Neutrophil (primary cell): ENCODE measurements around the gene RIPOR2.
"Not testable (repeated sequence)": the region's sequence is repeated elsewhere in the genome, so short reads cannot be mapped to it uniquely, and the experiment has no call there.

ENCODE experiments used
- H3K27ac ChIP-seq: fragments of 200-600 bp; sonication (generic); 2 replicates; pipeline ENCODE4 v1.5.1; 2016; ENCODE audit warnings: mild to moderate bottlenecking, moderate library complexity
- H3K27me3 ChIP-seq: fragments of 200-600 bp; sonication (generic); 2 replicates; pipeline ENCODE4 v1.6.0; 2016; ENCODE audit warnings: mild to moderate bottlenecking
- H3K36me3 ChIP-seq: fragments of 200-600 bp; sonication (generic); 2 replicates; pipeline ENCODE4 v1.5.1; 2017
- H3K4me1 ChIP-seq, 2 experiments: fragments of 200-600 bp in 1 of 2; sonication (generic) in 1 of 2; 1 replicate in 1 of 2; 2 replicates in 1 of 2; pipeline versions ENCODE4 v1.5.1 to v1.6.1; 2013 to 2016; ENCODE audit warnings: low read depth in 1 of 2, low read length in 1 of 2, mild to moderate bottlenecking in 1 of 2, moderate library complexity in 1 of 2; ENCODE audit not compliant: control insufficient read depth in 1 of 2, insufficient read depth in 1 of 2
- H3K4me3 ChIP-seq, 2 experiments: fragments of 200-600 bp in 1 of 2; sonication (generic) in 1 of 2; 1 replicate in 1 of 2; 2 replicates in 1 of 2; pipeline ENCODE4 v1.5.1; 2013 to 2016; ENCODE audit warnings: low read depth in 1 of 2, low read length in 1 of 2, mild to moderate bottlenecking in 1 of 2, moderate library complexity in 1 of 2
- H3K9me3 ChIP-seq: fragments of 200-600 bp; sonication (generic); 2 replicates; pipeline ENCODE4 v1.5.1; 2016
- CTCF ChIP-seq: fragments of 200-600 bp; sonication (generic); IDR thresholded peaks from 2 replicates; pipeline ENCODE4 v1.5.1; 2016; ENCODE audit warnings: antibody characterized with exemption

RIPOR2 gene

GRCh38 chr6:24927985-24928745 lies 7.6 kb downstream of the RIPOR2 start:
- peak overlapping the region; percentile 94 for H3K27ac ChIP-seq
- no peaks in the 10 kb centered on the region for H3K27me3 ChIP-seq
- H3K4me1 ChIP-seq: peaks cover 88 to 98% of the 10 kb centered on the region in 2 experiments
- no peak for TF ChIP-seq CTCF
- H3K4me3 ChIP-seq: peak overlapping the region in 1 of 2 experiments; percentile 83
- H3K36me3 ChIP-seq: peaks cover 85% of the 10 kb centered on the region
- H3K9me3 ChIP-seq: no peaks in the 10 kb centered on the region

DNA sequence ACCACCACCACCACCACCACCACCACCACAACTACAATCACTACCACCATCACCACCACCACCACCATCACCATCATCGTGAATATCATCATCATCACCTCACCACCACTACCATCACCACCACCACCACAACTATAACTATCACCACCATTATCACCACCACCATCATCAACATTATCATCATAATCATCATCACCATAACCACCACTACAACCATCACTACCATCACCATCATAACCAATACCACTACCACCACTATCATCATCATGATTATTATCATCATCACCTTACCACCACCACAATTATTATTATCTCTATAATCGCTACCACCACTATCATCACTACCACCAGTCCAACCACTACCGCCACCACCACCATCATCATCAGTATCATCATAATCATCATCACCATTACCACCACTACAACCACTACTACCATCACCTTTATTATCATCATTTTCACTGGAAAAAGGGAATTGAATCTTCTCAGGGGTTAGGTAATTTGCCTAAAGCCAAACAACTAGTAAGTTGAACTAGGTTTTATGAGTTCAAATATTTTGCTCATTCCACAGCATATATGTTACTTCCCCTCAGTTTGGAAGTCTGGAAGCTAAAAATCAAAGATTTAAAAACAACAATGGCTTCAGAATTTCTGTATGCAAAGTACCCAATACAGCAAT lies 8.3 kb downstream of the RIPOR2 start:
- Histone ChIP-seq H3K27me3 (no peaks in the 10 kb centered on the region), H3K27ac (peak overlapping the region; percentile 94), H3K9me3 (no peaks in the 10 kb centered on the region), H3K4me3 (peak overlapping the region; percentile 12 to 83), H3K36me3 (peaks cover 85% of the 10 kb centered on the region), H3K4me1 (peaks cover 96 to 98% of the 10 kb centered on the region in 2 experiments)
- no peak for TF ChIP-seq CTCF

DNA sequence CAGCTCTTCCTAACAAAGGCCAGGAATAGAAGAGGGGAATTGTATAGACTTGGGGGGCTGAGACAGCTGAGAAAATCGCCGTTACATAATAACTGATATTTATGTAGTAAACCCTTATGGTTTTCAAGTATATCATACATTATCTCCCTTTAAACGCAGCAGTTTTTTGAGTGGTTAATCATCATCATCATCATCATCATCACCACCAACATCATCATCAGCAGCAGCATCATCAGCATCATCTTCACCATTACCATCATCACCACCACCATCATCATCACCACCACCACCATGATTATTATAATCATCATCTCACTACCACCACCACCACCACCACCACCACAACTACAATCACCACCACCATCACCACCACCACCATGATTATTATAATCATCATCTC lies 9.1 kb downstream of the RIPOR2 start:
- peak overlapping the region; percentile 86 for H3K27ac ChIP-seq
- H3K27me3 ChIP-seq, H3K9me3 ChIP-seq: not testable (repeated sequence)
- peaks cover 85% of the 10 kb centered on the region for H3K36me3 ChIP-seq
- H3K4me1 ChIP-seq: peaks cover 97 to 98% of the 10 kb centered on the region in 2 experiments
- peak overlapping the region; percentile 9 to 55 for H3K4me3 ChIP-seq

DNA sequence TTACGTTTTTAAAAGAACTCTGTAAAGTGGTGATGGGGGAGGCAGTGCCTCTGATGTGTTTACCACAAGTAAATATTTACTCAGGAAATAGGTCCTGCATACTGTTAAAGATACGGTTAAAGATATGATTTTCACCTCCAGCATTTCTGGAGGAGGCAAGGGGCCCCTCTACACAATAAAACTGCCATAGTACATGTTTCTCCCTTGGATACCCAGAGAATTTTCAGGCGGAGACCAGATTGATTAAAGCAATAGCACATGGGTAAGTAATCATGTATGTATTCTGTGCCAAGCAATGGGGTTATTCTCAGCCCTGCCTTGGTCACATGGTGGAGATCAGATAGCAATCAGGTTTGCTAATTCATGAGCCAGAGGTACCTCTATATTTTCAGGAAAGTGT lies 9.6 kb downstream of the RIPOR2 start:
- Histone ChIP-seq H3K27me3 (no peaks in the 10 kb centered on the region), H3K27ac (peak overlapping the region; percentile 86), H3K9me3 (no peaks in the 10 kb centered on the region), H3K4me3 (peak overlapping the region; percentile 9 to 55), H3K4me1 (peaks cover 97 to 98% of the 10 kb centered on the region in 2 experiments), H3K36me3 (peaks cover 85% of the 10 kb centered on the region)
- TF ChIP-seq CTCF: no peak

DNA sequence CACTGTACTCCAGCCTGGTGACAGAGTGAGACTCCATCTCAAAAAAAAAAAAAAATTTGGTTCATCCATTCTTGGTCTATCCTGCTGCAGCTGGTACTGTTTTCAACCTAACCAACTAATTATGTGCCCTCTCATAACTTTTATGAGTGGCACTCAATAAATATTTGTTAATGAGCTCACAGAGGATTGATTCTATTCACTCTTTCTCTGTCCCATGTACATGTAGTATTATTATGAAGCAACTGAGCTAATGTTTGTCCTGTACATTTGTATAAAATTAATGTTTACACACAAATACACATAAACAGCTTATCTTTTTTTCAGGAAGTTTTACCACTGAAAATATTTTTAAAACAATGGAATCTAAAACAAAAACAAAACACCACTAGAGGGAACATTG lies 10.1 kb downstream of the RIPOR2 start:
- H3K27ac ChIP-seq: peak overlapping the region; percentile 86
- H3K36me3 ChIP-seq: peaks cover 85% of the 10 kb centered on the region
- H3K4me1 ChIP-seq: peaks cover 97 to 98% of the 10 kb centered on the region in 2 experiments
- no peaks in the 10 kb centered on the region for H3K9me3 ChIP-seq
- H3K4me3 ChIP-seq: peak overlapping the region; percentile 43 to 55
- no peaks in the 10 kb centered on the region for H3K27me3 ChIP-seq
- no peak for TF ChIP-seq CTCF
